Esophagus (tissue), 2 donors: Measurements from ENCODE around the gene SPOCK2. TPM values are rescaled to one million over a fixed set of nuclear protein-coding genes. Genes with fewer than 3 reads are reported as not detected.

ENCODE experiments used
- H3K27ac ChIP-seq, 2 donors: one replicate each; pipeline ENCODE4 v1.5.1; 2013; ENCODE audit warnings: low read depth in 2 of 2, mild to moderate bottlenecking in 2 of 2, inconsistent platforms in 1 of 2, low read length in 1 of 2, moderate library complexity in 1 of 2
- H3K27me3 ChIP-seq, 2 donors: one replicate each; pipeline ENCODE4 v1.6.1; 2013; ENCODE audit warnings: low read length in 2 of 2, control low read depth in 1 of 2, mild to moderate bottlenecking in 1 of 2; ENCODE audit not compliant: insufficient read depth in 2 of 2, control insufficient read depth in 1 of 2
- H3K36me3 ChIP-seq, 2 donors: one replicate each; pipeline ENCODE4 v1.6.1; 2013; ENCODE audit warnings: low read length in 1 of 2; ENCODE audit not compliant: control insufficient read depth in 2 of 2, insufficient read depth in 2 of 2
- H3K4me1 ChIP-seq, 2 donors: one replicate each; pipeline ENCODE4 v1.6.1; 2013; ENCODE audit warnings: low read length in 1 of 2; ENCODE audit not compliant: control insufficient read depth in 2 of 2, insufficient read depth in 2 of 2
- H3K4me3 ChIP-seq, 2 donors: one replicate each; pipeline ENCODE4 v1.5.1; 2013; ENCODE audit warnings: low read length in 2 of 2, mild to moderate bottlenecking in 2 of 2, low read depth in 1 of 2, moderate library complexity in 1 of 2
- H3K9me3 ChIP-seq, 2 donors: one replicate each; pipeline ENCODE4 v1.6.1; 2013; ENCODE audit warnings: mild to moderate bottlenecking in 2 of 2, low read depth in 1 of 2, low read length in 1 of 2, moderate library complexity in 1 of 2; ENCODE audit not compliant: control insufficient read depth in 2 of 2, insufficient read depth in 1 of 2
- WGBS, 2 donors: extraction: QIAGEN DNeasy Blood & Tissue Kit; methylation state at CpG; one replicate each; pipeline ENCODE4 v1.1.7; 2013; 5-methylcytosine and 5-hydroxymethylcytosine counted together
- polyA plus RNA-seq, 2 donors: library from polyadenylated mRNA; stranded (reverse); fragments of 200-250 nt; gene quantifications; one replicate each; pipeline ENCODE4 v1.2.3, GENCODE V29; 2013
- donor health status: healthy with polysubstance abuse.
- donor health status: Bipolar disorder and iron deficiency.

The SPOCK2 gene
- polyA plus RNA-seq, 2 donors: 1.5 to 1.9 TPM

DNA sequence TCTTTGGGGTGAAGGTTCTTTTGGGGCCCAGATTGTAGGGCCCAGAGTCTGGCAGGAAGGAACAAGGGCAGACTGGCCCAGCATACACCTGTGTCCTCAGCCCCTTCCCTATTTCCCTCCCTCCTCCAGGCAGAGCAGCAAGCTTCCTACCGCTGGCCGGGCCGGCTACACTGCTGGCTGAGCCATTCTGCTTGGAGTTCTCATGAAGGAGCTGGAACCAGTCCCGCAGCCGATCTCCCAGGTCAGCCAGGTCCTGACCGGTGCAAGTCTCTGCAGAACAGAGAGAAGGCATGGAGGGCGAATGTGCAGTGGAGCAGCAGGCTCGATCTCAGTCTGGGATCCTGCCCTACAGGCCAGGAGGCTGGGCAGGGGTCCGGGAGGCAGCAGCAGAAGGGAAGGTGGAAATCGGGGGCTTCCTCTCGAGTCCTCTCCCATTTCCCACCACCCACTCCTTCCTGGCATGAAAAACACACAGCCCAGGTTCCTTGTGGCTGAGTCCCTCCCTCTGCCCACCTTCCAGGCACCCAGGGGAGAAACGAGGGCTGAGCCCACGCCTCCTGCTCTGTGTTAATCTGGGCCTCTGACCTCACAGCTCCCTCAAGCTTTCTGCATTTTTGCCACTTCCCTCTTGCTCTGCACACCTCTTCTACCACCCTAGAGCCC, 20.8 kb downstream of the SPOCK2 start:
- 80 to 84% methylated on average over 13 of the region's 13 CpGs for WGBS, 2 donors
- Histone ChIP-seq H3K36me3 (peaks cover 0 to 3% of the 10 kb centered on the region in 2 donors), H3K27me3 (no peaks in the 10 kb centered on the region), H3K4me1 (no peaks in the 10 kb centered on the region), H3K27ac (no peak overlapping the region), H3K9me3 (no peaks in the 10 kb centered on the region), H3K4me3 (no peak overlapping the region)

DNA sequence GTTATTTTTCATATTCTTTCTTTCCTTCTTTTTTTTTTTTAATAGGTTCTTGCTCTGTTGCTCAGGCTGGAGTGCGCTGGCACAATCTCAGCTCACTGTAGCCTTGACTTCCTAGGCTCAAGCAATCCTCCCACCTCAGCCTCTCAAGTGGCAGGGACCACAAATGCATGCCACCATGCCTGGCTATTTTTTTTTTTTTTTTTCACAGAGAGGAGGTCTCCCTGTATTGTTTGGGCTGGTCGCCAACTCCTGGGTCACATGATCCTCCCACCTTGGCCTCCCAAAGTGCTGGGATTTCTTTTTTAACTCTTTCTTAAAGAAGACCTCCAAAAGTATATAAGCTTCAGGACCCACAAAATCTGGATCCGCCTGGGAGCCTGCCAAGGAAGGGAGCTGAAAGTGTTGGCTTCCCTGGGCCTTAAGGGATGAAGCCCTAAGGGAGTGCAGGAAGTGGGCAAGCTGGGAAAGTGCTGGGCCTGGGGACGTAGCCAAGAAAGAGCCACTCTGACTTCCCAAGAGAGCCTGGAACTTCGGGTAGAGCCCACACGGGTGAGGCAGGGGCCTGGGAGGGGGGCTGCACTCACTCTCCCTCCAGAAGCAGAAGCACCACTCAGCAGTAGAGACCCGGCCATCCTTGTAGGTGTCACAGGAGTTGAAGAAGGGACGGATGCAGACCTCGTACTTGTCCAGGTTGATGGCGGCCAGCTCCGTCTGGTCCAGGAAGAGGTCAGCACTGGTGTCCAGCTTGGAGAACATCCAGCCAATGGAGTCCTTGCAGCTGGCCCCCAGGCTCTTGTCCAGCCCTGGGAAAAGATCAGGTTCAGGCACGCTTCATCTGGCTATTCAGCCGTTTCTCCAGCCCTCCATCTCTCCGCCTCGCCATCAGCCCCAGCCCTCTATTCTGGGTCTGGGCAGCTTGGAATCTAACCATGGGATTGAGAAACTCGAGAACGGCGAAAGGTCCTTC, 21.8 kb downstream of the SPOCK2 start:
- Histone ChIP-seq H3K27ac (no peak overlapping the region), H3K36me3 (peaks cover 0 to 3% of the 10 kb centered on the region in 2 donors), H3K27me3 (no peaks in the 10 kb centered on the region), H3K4me1 (no peaks in the 10 kb centered on the region), H3K4me3 (no peak overlapping the region), H3K9me3 (no peaks in the 10 kb centered on the region)
- WGBS, 2 donors: 76 to 78% methylated on average over 18 of the region's 18 CpGs

DNA sequence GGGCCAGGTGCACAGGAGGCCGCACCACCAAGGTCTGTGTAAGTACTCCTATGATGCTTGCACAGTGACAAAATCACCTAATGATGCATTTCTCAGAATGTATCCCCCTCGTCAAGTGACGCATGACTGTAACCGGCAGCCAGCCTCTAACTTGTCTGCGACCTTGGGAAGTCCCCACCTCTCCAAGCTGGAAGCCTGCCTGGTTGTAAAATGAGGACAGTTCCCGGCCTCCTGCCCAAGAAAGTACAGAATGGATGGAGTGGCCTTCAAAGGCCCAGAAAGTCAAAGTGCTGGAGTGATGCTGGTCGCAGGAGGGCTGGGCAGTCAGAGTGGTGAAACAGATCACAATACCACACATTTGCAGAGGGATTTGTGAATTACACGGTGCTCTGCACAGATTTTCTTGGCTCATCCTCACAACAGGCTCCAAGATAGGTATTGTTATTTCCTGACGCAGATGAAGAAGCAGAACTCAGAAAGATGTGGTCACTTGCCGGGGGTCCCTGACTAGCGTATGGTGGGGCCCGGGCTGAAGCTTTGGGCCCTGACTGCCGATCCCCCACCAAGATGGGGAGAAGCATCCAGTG, 22.8 kb downstream of the SPOCK2 start:
- Histone ChIP-seq H3K4me3 (no peak overlapping the region), H3K27ac (no peak overlapping the region), H3K9me3 (no peaks in the 10 kb centered on the region), H3K36me3 (peaks cover 0 to 3% of the 10 kb centered on the region in 2 donors), H3K4me1 (no peaks in the 10 kb centered on the region), H3K27me3 (no peaks in the 10 kb centered on the region)
- 71% methylated on average over 13 of the region's 13 CpGs for WGBS, 2 donors

DNA sequence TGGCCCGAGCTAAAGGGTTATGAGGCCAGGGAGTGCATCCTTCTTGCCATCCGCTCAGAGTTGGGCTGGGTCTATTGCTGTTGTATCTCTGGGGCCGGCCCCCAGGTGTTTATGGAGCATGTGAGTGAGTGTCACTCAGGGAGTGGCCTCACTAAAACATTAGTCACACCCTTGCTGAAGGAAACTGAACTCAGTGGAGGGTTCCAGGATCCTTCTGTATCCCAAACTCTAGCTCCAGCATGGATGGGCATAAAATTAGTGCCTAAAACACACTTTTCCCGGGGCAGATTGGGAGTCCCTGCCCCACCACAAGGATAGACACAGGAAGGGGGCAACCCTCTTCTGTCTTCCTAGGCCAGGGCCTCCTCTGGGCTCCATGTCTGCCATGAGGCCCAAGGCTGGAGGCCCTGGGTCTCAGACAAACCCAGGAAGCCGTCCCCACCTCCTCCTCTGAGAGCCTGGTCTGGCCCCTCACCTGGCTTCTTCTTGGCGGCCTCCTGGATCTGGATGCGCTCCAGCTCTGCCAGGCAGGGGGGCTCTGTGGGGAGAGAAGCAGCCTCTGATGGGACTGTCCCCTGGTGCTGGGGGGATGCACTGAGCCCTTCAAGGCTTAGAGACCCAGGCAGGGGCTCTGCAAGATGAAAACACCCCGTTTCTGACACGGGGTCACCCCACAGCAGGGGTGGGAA, 24.5 kb downstream of the SPOCK2 start:
- 77 to 79% methylated on average over 9 of the region's 9 CpGs for WGBS, 2 donors
- H3K4me1 ChIP-seq: no peaks in the 10 kb centered on the region

DNA sequence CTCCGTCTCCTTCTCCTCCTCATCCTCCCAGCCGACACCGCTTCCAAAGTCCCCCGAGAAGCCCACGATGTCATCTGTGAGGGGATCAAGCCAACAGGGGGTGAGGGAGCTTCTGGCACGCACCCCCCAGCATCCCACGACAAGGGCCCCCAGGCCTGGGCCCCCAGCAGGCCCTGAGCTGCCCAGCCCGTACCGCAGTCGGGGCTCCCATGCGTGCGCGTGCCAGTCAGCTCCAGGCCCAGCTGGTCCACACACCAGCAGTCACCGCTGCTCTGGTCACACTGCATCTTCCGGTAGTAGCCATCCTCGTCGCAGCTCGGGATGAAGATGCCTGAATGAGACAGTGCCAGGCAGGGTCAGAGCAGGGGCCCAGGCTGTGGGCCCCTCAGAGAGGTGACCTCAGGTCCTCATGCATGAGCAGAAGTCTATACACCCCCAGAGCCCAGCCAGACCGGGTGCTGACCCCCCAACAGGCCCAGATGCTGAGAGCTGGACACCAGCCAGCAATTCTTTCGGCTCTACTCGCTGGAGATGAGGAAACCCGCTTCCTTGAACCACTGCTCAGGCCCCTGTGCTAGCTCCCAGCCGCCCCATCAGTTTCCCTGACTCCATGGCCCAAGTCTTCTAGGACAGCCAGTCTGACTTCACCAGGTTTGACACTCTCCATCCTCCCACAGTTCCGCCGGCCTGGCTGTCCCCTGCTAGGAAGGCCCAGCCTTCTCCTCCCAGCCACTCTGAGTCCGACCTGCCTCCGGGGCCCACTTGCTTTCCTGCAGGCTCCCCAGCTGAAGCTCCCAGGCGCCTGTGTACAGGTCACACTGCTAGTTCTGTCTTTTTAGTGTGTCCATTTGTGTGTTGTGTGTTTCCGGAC, 25.3 kb downstream of the SPOCK2 start:
- 95 to 96% methylated on average over 29 of the region's 29 CpGs for WGBS, 2 donors
- H3K4me3 ChIP-seq: no peak overlapping the region
- no peaks in the 10 kb centered on the region for H3K27me3 ChIP-seq
- peaks cover 0 to 3% of the 10 kb centered on the region in 2 donors for H3K36me3 ChIP-seq
- no peak overlapping the region for H3K27ac ChIP-seq
- H3K9me3 ChIP-seq: no peaks in the 10 kb centered on the region
- H3K4me1 ChIP-seq: no peaks in the 10 kb centered on the region

More for the DNA sequence above, 24.5 kb downstream of the SPOCK2 start:
- H3K4me3 ChIP-seq: no peak overlapping the region
- H3K9me3 ChIP-seq: no peaks in the 10 kb centered on the region
- H3K27ac ChIP-seq: no peak overlapping the region
- H3K36me3 ChIP-seq: peaks cover 0 to 3% of the 10 kb centered on the region in 2 donors
- no peaks in the 10 kb centered on the region for H3K27me3 ChIP-seq

DNA sequence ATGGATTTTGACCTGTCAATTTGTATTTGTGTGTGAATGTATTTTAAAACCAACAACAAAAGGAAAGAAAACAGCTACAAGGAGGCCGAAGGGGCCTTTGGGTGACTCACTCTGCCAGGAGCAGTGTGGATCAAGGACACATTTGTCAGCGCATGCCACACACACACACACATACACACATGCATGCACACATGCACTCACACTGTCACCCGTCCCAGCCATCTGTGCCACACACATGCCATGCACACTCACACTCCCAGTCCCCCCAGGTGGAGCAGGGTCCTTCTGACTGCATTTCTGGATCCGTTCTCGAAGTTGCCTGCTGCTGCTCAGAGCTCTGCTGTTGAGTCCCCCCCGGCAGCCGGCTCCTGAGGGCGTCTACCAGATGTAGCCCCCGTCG, 26.0 kb downstream of the SPOCK2 start:
- no peaks in the 10 kb centered on the region for H3K27me3 ChIP-seq
- WGBS, 2 donors: 93 to 96% methylated on average over 10 of the region's 10 CpGs
- no peak overlapping the region for H3K4me3 ChIP-seq
- H3K4me1 ChIP-seq: peaks cover 0 to 1% of the 10 kb centered on the region in 2 donors
- peaks cover 0 to 3% of the 10 kb centered on the region in 2 donors for H3K36me3 ChIP-seq
- no peak overlapping the region for H3K27ac ChIP-seq
- no peaks in the 10 kb centered on the region for H3K9me3 ChIP-seq

DNA sequence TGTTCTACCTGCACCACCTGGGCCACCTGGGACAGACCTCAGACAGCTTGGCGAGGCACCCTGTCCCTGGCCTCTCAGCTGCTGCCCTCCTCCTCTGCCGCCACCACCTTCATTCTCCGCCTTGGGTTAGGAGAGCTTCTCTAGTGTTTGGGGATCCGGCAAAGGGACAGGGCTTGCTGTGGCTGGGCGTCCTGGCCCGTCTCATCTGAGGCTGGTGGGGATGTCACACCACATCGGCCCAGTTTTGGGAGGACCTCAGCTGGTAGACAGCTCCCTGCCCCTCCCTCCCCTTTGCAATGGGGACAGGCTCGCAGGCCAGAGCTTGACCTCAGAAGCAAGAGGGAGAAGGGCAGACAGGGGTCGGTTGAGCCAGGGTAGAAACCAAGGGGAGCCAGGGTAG, 26.4 kb downstream of the SPOCK2 start:
- Histone ChIP-seq H3K27me3 (no peaks in the 10 kb centered on the region), H3K9me3 (no peaks in the 10 kb centered on the region), H3K27ac (no peak overlapping the region), H3K4me3 (no peak overlapping the region), H3K4me1 (peaks cover 0 to 5% of the 10 kb centered on the region in 2 donors), H3K36me3 (peaks cover 0 to 3% of the 10 kb centered on the region in 2 donors)
- WGBS, 2 donors: 93 to 94% methylated on average over 9 of the region's 9 CpGs

DNA sequence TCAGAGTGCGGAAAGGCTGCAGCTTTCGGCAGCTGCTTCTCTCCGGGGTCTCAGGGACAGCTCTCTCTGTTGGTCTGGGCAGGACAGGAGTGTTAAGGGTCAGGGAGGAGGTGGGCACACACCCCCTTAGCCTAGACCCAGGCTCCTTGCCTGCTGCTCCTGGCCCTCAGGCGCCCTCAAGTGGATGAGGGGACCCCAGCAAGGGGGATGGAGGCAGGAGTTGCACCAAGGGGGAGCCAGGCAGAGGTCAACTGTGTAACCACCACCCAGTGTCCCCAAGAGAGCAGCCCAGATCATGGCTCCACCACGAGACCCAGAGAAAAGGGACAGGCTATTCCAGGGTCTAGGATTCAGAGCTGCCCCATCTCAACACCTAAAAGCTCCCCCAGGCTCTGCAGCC, 26.9 kb downstream of the SPOCK2 start:
- Histone ChIP-seq H3K4me3 (no peak overlapping the region), H3K36me3 (peaks cover 0 to 3% of the 10 kb centered on the region in 2 donors), H3K27ac (no peak overlapping the region), H3K27me3 (no peaks in the 10 kb centered on the region), H3K9me3 (no peaks in the 10 kb centered on the region), H3K4me1 (peaks cover 0 to 7% of the 10 kb centered on the region in 2 donors)
- WGBS, 2 donors: 82 to 85% methylated on average over 5 of the region's 5 CpGs
